SK-N-SH treated with all-trans-retinoic acid at 6 μM for 48 hours (cell line): ENCODE results near the gene POU6F2.
"Not testable (repeated sequence)": the region's sequence is repeated elsewhere in the genome, so short reads cannot be mapped to it uniquely, and the experiment has no call there.

Experiments used
- ATAC-seq: fragments of 200-7000 bp; cut with Tn5 transposase; 3 replicates; pipeline ENCODE4 v1.9.1; 2020; ENCODE audit warnings: mild to moderate bottlenecking, moderate library complexity
- ARNTL ChIP-seq: fragments of 450-650 bp; formaldehyde crosslinking; IDR thresholded peaks from 2 replicates; pipeline ENCODE4 v1.5.0; 2020; ENCODE audit warnings: low read depth, mild to moderate bottlenecking, moderate library complexity, borderline replicate concordance
- CSDC2 ChIP-seq: fragments of 250-450 bp; sonication (Bioruptor Pico); IDR thresholded peaks from 2 replicates; pipeline ENCODE4 v1.5.0; 2020; ENCODE audit warnings: mild to moderate bottlenecking, moderate library complexity
- CSRNP3 ChIP-seq: fragments of 250-450 bp; sonication (Bioruptor Pico); IDR thresholded peaks from 2 replicates; pipeline ENCODE4 v1.5.1; 2021; ENCODE audit warnings: mild to moderate bottlenecking, moderate library complexity
- ESRRG ChIP-seq: fragments of 250-450 bp; sonication (Bioruptor Pico); IDR thresholded peaks from 2 replicates; pipeline ENCODE4 v1.6.1; 2021; ENCODE audit warnings: mild to moderate bottlenecking
- GLIS3 ChIP-seq: fragments of 250-450 bp; sonication (Bioruptor Pico); IDR thresholded peaks from 2 replicates; pipeline ENCODE4 v1.5.0; 2020; ENCODE audit warnings: mild to moderate bottlenecking, moderate library complexity
- ISL1 ChIP-seq: fragments of 250-450 bp; sonication (Bioruptor Pico); IDR thresholded peaks from 2 replicates; pipeline ENCODE4 v2.1.2; 2022; ENCODE audit warnings: mild to moderate bottlenecking, moderate library complexity
- PPARA ChIP-seq: fragments of 250-450 bp; sonication (Bioruptor Pico); IDR thresholded peaks from 2 replicates; pipeline ENCODE4 v1.5.0; 2020; ENCODE audit warnings: mild to moderate bottlenecking, borderline replicate concordance
- RARB ChIP-seq: fragments of 250-450 bp; sonication (Bioruptor Pico); IDR thresholded peaks from 2 replicates; pipeline ENCODE4 v1.8.0; 2021; ENCODE audit warnings: mild to moderate bottlenecking, moderate library complexity
- SNAI2 ChIP-seq: fragments of 250-450 bp; sonication (Bioruptor Pico); IDR thresholded peaks from 2 replicates; pipeline ENCODE4 v1.5.0; 2020; ENCODE audit warnings: mild to moderate bottlenecking, moderate library complexity
- TOX ChIP-seq: fragments of 250-450 bp; sonication (Bioruptor Pico); IDR thresholded peaks from 2 replicates; pipeline ENCODE4 v1.8.0; 2021; ENCODE audit warnings: mild to moderate bottlenecking, moderate library complexity, borderline replicate concordance
- ZC3H10 ChIP-seq: fragments of 250-450 bp; sonication (Bioruptor Pico); IDR thresholded peaks from 2 replicates; pipeline ENCODE4 v1.5.1; 2021; ENCODE audit warnings: mild to moderate bottlenecking, moderate library complexity
- ZFP3 ChIP-seq: fragments of 250-450 bp; sonication (Bioruptor Pico); IDR thresholded peaks from 2 replicates; pipeline ENCODE4 v1.5.0; 2020; ENCODE audit warnings: mild to moderate bottlenecking, moderate library complexity
- ZFP30 ChIP-seq: fragments of 450-650 bp; formaldehyde crosslinking; IDR thresholded peaks from 2 replicates; pipeline ENCODE4 v1.5.0; 2022; ENCODE audit warnings: mild to moderate bottlenecking, moderate library complexity
- ZNF565 ChIP-seq: fragments of 450-650 bp; formaldehyde crosslinking; conservative IDR thresholded peaks from 2 replicates; pipeline ENCODE4 v1.5.0; 2020; ENCODE audit warnings: low read depth, mild to moderate bottlenecking, moderate library complexity
- ZNF70 ChIP-seq: fragments of 450-650 bp; formaldehyde crosslinking; IDR thresholded peaks from 2 replicates; pipeline ENCODE4 v1.5.0; 2020; ENCODE audit warnings: mild to moderate bottlenecking, moderate library complexity
- ZNF8 ChIP-seq: fragments of 450-650 bp; formaldehyde crosslinking; IDR thresholded peaks from 2 replicates; pipeline ENCODE4 v1.5.0; 2020; ENCODE audit warnings: mild to moderate bottlenecking, moderate library complexity
- TF ChIP-seq, protein P1 (sequence below): fragments of 250-450 bp; sonication (Bioruptor Pico); IDR thresholded peaks from 2 replicates; pipeline ENCODE4 v1.5.0; 2020; ENCODE audit warnings: mild to moderate bottlenecking, moderate library complexity
- TF ChIP-seq, protein P2 (sequence below): fragments of 250-450 bp; sonication (Bioruptor Pico); IDR thresholded peaks from 2 replicates; pipeline ENCODE4 v1.5.1; 2020; ENCODE audit warnings: low read depth, mild to moderate bottlenecking, moderate library complexity
- TF ChIP-seq, protein P3 (sequence below): fragments of 250-450 bp; sonication (Bioruptor Pico); IDR thresholded peaks from 2 replicates; pipeline ENCODE4 v1.8.0; 2020; ENCODE audit warnings: mild to moderate bottlenecking, moderate library complexity, borderline replicate concordance

Gene POU6F2

GRCh38 chr7:39186671-39187070 lies 209.0 kb downstream of the POU6F2 start (continued):
- TF ChIP-seq, protein P1, sequence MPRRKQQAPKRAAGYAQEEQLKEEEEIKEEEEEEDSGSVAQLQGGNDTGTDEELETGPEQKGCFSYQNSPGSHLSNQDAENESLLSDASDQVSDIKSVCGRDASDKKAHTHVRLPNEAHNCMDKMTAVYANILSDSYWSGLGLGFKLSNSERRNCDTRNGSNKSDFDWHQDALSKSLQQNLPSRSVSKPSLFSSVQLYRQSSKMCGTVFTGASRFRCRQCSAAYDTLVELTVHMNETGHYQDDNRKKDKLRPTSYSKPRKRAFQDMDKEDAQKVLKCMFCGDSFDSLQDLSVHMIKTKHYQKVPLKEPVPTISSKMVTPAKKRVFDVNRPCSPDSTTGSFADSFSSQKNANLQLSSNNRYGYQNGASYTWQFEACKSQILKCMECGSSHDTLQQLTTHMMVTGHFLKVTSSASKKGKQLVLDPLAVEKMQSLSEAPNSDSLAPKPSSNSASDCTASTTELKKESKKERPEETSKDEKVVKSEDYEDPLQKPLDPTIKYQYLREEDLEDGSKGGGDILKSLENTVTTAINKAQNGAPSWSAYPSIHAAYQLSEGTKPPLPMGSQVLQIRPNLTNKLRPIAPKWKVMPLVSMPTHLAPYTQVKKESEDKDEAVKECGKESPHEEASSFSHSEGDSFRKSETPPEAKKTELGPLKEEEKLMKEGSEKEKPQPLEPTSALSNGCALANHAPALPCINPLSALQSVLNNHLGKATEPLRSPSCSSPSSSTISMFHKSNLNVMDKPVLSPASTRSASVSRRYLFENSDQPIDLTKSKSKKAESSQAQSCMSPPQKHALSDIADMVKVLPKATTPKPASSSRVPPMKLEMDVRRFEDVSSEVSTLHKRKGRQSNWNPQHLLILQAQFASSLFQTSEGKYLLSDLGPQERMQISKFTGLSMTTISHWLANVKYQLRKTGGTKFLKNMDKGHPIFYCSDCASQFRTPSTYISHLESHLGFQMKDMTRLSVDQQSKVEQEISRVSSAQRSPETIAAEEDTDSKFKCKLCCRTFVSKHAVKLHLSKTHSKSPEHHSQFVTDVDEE (CRISPR knock-in tag) = no peak
- no peak for TF ChIP-seq ISL1 (CRISPR knock-in tag)

DNA sequence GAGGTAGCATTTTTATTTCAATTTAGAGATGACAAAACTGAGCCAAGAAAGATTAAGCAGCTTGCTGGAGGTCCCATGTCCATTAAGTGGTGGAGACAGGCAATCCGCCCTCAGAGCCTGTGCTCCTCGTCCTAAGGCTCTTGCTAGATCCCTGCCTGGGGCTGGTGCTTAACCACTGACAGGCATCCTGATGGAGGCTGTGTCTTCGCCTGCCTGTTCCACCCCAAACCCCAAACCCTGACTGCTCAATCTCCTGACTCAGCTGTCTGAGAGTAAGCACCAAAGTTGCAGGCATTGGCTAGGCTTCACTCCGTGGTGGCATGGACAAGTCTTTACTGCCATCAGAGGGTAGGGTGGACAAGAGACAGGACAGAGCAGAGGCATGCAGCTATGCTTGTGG lies 209.4 kb downstream of the POU6F2 start:
- TF ChIP-seq CSDC2 (CRISPR knock-in tag) (no peak), ZNF565 (no peak), TOX (CRISPR knock-in tag) (no peak), RARB (no peak), CSRNP3 (CRISPR knock-in tag) (no peak), PPARA (CRISPR knock-in tag) (no peak), ZNF70 (CRISPR knock-in tag) (no peak), GLIS3 (CRISPR knock-in tag) (no peak), SNAI2 (no peak), ARNTL (CRISPR knock-in tag) (no peak), ZFP3 (CRISPR knock-in tag) (no peak), ISL1 (CRISPR knock-in tag) (no peak), ZC3H10 (CRISPR knock-in tag) (no peak), ZFP30 (CRISPR knock-in tag) (no peak)
- TF ChIP-seq, protein P2, sequence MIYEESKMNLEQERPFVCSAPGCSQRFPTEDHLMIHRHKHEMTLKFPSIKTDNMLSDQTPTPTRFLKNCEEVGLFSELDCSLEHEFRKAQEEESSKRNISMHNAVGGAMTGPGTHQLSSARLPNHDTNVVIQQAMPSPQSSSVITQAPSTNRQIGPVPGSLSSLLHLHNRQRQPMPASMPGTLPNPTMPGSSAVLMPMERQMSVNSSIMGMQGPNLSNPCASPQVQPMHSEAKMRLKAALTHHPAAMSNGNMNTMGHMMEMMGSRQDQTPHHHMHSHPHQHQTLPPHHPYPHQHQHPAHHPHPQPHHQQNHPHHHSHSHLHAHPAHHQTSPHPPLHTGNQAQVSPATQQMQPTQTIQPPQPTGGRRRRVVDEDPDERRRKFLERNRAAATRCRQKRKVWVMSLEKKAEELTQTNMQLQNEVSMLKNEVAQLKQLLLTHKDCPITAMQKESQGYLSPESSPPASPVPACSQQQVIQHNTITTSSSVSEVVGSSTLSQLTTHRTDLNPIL = no peak
- TF ChIP-seq, protein P3, sequence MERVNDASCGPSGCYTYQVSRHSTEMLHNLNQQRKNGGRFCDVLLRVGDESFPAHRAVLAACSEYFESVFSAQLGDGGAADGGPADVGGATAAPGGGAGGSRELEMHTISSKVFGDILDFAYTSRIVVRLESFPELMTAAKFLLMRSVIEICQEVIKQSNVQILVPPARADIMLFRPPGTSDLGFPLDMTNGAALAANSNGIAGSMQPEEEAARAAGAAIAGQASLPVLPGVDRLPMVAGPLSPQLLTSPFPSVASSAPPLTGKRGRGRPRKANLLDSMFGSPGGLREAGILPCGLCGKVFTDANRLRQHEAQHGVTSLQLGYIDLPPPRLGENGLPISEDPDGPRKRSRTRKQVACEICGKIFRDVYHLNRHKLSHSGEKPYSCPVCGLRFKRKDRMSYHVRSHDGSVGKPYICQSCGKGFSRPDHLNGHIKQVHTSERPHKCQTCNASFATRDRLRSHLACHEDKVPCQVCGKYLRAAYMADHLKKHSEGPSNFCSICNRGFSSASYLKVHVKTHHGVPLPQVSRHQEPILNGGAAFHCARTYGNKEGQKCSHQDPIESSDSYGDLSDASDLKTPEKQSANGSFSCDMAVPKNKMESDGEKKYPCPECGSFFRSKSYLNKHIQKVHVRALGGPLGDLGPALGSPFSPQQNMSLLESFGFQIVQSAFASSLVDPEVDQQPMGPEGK (CRISPR knock-in tag) = no peak

GRCh38 chr7:39192476-39192875 lies 214.8 kb downstream of the POU6F2 start:
- no peak for ATAC-seq
- no peak for TF ChIP-seq ESRRG (CRISPR knock-in tag)
- TF ChIP-seq, protein P1 (CRISPR knock-in tag) = no peak
- no peak for TF ChIP-seq ZNF8
- no peak for TF ChIP-seq CSDC2 (CRISPR knock-in tag)
- no peak for TF ChIP-seq PPARA (CRISPR knock-in tag)

More for the DNA sequence above, 209.4 kb downstream of the POU6F2 start:
- no peak for ATAC-seq

- not testable (repeated sequence) for ATAC-seq
Observed at GRCh38 chr7:39194388-39194787, 216.7 kb downstream of the POU6F2 start.
